Activated CD4-positive, CD25-positive, alpha-beta regulatory T cell treated with anti-CD3 and anti-CD28 coated beads, Interleukin-2, amount 50 U/mL, for 16 hours (primary cell): ENCODE data around the gene FAM120AOS.

ENCODE experiments used
- DNase-seq: peaks from one replicate; pipeline ENCODE4 v3.0.0-alpha.2; 2020; ENCODE audit warnings: low read depth, low spot score

The FAM120AOS gene

GRCh38 chr9:93467462-93467861 is 14.1 kb upstream of the FAM120AOS start:
- no peak for DNase-seq

- DNase-seq = no peak
Measured at GRCh38 chr9:93467062-93467416, 13.7 kb upstream of the FAM120AOS start.

- no peak for DNase-seq
Measured at GRCh38 chr9:93466416-93467061, 13.2 kb upstream of the FAM120AOS start.

GRCh38 chr9:93465855-93466254 is 12.5 kb upstream of the FAM120AOS start:
- DNase-seq = no peak

- DNase-seq = no peak
Measured at GRCh38 chr9:93464876-93465275, 11.5 kb upstream of the FAM120AOS start.

GRCh38 chr9:93464395-93464794 is 11.0 kb upstream of the FAM120AOS start:
- no peak for DNase-seq

GRCh38 chr9:93463638-93464248 is 10.4 kb upstream of the FAM120AOS start:
- DNase-seq = no peak

GRCh38 chr9:93461821-93462220 is 8.4 kb upstream of the FAM120AOS start:
- no peak for DNase-seq

GRCh38 chr9:93461414-93461743 is 8.0 kb upstream of the FAM120AOS start:
- DNase-seq = no peak

GRCh38 chr9:93460689-93461413 is 7.5 kb upstream of the FAM120AOS start:
- DNase-seq = no peak

GRCh38 chr9:93459432-93459847 is 6.1 kb upstream of the FAM120AOS start:
- DNase-seq = no peak

GRCh38 chr9:93458712-93459111 is 5.3 kb upstream of the FAM120AOS start:
- no peak for DNase-seq

- DNase-seq = no peak
Measured at GRCh38 chr9:93457006-93457405, 3.6 kb upstream of the FAM120AOS start.

- no peak for DNase-seq
Measured at GRCh38 chr9:93456504-93456903, 3.1 kb upstream of the FAM120AOS start.

GRCh38 chr9:93456022-93456421 is 2.6 kb upstream of the FAM120AOS start:
- no peak for DNase-seq

GRCh38 chr9:93452710-93453046 is 703 bp downstream of the FAM120AOS start:
- no peak for DNase-seq

- peak; percentile 15 for DNase-seq
Measured at GRCh38 chr9:93451849-93452709, 1.3 kb downstream of the FAM120AOS start.

- DNase-seq = peak; percentile 36
Measured at GRCh38 chr9:93450945-93451815, 2.2 kb downstream of the FAM120AOS start, which contains the start of gene FAM120A. Gene FAM120A, plus strand, starts transcription at chr9:93451685. Its CDS starts 231 bp downstream, at chr9:93451916.

GRCh38 chr9:93447655-93448054 is 5.7 kb downstream of the FAM120AOS start:
- DNase-seq = no peak

- no peak for DNase-seq
Measured at GRCh38 chr9:93446073-93446472, 7.3 kb downstream of the FAM120AOS start.

GRCh38 chr9:93440896-93441580 is 12.3 kb downstream of the FAM120AOS start:
- DNase-seq = no peak
